ENCODE data around the gene FILIP1L. TPM values are rescaled to one million over a fixed set of nuclear protein-coding genes. Genes with fewer than 3 reads are reported as not detected.

FILIP1L gene
- total RNA-seq, 1 experiment from 2014 or later, result 4.3 TPM

DNA sequence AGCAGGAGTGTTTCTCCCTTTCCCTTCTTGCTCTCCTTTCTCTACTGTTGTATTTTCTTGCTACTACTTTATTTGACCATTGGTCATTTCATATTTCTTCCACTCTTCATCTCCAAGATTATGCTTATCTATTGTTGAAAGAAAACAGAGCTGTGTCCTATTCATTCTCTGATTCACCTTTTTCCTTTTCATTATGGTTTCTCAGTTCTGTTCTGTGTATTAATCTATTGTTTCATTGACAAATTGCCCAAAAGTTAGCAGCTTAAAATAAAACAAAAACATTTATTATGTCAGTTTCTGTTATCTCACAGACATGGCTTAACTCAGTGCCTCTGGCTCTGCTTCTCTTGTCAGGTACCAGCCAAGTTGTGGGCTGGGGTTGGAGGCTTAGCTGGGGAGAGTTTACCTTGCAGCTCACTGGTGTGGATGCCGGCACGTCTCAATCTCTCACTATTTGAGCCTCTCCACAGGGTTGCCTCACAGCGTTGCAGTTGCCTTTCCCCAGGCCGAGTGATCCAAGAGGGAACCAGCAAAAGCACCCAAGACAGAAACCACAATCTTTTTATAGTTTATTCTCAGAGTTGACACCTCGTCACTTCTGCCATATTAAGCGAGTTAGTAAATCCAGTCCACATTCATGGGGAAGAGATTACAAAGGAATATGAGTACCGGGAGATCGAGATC is 36.9 kb upstream of the FILIP1L start:
- Histone ChIP-seq H3K4me1 (ENCODE audit: insufficient read depth, low read length, poor library complexity, severe bottlenecking) (no peaks in the 10 kb centered on the region), H3K4me3 (ENCODE audit: low read depth, low read length, poor library complexity, severe bottlenecking) (no peak overlapping the region), H3K27me3 (replicated peaks; ENCODE audit: insufficient read depth, low read depth, low read length, poor library complexity) (no peaks in the 10 kb centered on the region), H3K27ac (ENCODE audit: low read depth, low read length, poor library complexity, severe bottlenecking) (no peak overlapping the region), H3K36me3 (ENCODE audit: insufficient read depth, low read length, poor library complexity, severe bottlenecking) (peaks cover 3% of the 10 kb centered on the region), H3K9me3 (ENCODE audit: low read depth, low read length, poor library complexity, severe bottlenecking) (peaks cover 9% of the 10 kb centered on the region)
- intact Hi-C loops (cut with micrococcal nuclease; ENCODE audit: unreplicated experiment), result no loop called here
- BruUV-seq (replicated peaks), result no TSS peak
- TF ChIP-seq CTCF (conservative IDR thresholded peaks at IDR 0.05; ENCODE audit: low read depth, low read length) (no peak), EZH2 (IDR thresholded peaks at IDR 0.05; ENCODE audit: borderline replicate concordance, low read depth, low read length, poor library complexity, severe bottlenecking) (no peak)
- DNase-seq (ENCODE audit: low spot score), result no peak
- ChIA-PET CTCF (no interaction called here), POLR2A (ENCODE audit: low non-redundant PET) (no interaction called here)

- POLR2A ChIA-PET (ENCODE audit: low non-redundant PET), result no interaction called here
- no peaks in the 10 kb centered on the region for H3K27me3 ChIP-seq (replicated peaks; ENCODE audit: insufficient read depth, low read depth, low read length, poor library complexity)
- H3K9me3 ChIP-seq (ENCODE audit: low read depth, low read length, poor library complexity, severe bottlenecking), result peaks cover 2% of the 10 kb centered on the region
- H3K4me3 ChIP-seq (ENCODE audit: low read depth, low read length, poor library complexity, severe bottlenecking), result no peak overlapping the region
- peaks cover 3% of the 10 kb centered on the region for H3K36me3 ChIP-seq (ENCODE audit: insufficient read depth, low read length, poor library complexity, severe bottlenecking)
- CTCF ChIA-PET, result no interaction called here
- no peaks in the 10 kb centered on the region for H3K4me1 ChIP-seq (ENCODE audit: insufficient read depth, low read length, poor library complexity, severe bottlenecking)
- intact Hi-C loops (cut with micrococcal nuclease; ENCODE audit: unreplicated experiment), result no loop called here
- no peak for TF ChIP-seq CTCF (conservative IDR thresholded peaks at IDR 0.05; ENCODE audit: low read depth, low read length)
- TF ChIP-seq EZH2 (IDR thresholded peaks at IDR 0.05; ENCODE audit: borderline replicate concordance, low read depth, low read length, poor library complexity, severe bottlenecking), result no peak
- no peak for DNase-seq (ENCODE audit: low spot score)
- no TSS peak for BruUV-seq (replicated peaks)
- H3K27ac ChIP-seq (ENCODE audit: low read depth, low read length, poor library complexity, severe bottlenecking), result no peak overlapping the region
These were observed 36.2 kb upstream of the FILIP1L start for GRCh38 chr3:100150473-100150872.

DNA sequence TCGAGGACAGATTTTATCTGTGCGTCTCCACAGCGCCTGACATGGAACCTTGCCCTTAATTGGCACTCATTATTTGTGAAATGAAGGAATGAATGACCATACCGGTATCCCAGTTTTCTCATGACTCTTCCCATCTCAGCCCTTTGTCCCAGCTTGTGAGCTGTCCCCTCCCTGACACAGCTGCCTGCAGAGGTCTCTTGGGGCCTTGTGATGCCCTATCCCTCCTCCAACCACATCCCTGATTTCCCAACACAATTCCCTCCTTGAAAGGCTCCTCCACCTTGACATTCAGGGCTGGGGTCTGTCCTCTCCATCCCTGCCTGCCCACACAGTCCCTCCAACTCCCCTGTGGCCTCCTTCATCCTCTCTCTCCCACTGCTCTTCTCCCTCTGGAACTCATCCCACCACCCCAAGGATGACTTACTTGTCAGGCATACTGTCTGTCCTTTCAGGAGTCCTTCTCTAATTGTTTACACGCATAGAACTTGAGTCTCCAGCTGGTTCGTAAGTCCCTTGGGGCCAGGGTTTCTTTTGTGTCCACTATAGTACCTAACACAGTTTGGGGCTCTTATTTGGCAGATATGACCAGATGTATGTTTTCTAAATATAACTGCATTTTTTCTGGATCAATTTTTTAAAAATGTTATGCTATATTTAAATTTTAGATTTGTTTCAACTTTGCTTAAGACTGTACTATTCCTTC is 35.6 kb upstream of the FILIP1L start:
- Histone ChIP-seq H3K4me1 (ENCODE audit: insufficient read depth, low read length, poor library complexity, severe bottlenecking) (no peaks in the 10 kb centered on the region), H3K4me3 (ENCODE audit: low read depth, low read length, poor library complexity, severe bottlenecking) (no peak overlapping the region), H3K9me3 (ENCODE audit: low read depth, low read length, poor library complexity, severe bottlenecking) (no peaks in the 10 kb centered on the region), H3K36me3 (ENCODE audit: insufficient read depth, low read length, poor library complexity, severe bottlenecking) (no peaks in the 10 kb centered on the region), H3K27ac (ENCODE audit: low read depth, low read length, poor library complexity, severe bottlenecking) (no peak overlapping the region), H3K27me3 (replicated peaks; ENCODE audit: insufficient read depth, low read depth, low read length, poor library complexity) (no peaks in the 10 kb centered on the region)
- intact Hi-C loops (cut with micrococcal nuclease; ENCODE audit: unreplicated experiment), result no loop called here
- BruUV-seq (replicated peaks), result no TSS peak
- CTCF ChIA-PET, result no interaction called here
- POLR2A ChIA-PET (ENCODE audit: low non-redundant PET), result no interaction called here
- TF ChIP-seq CTCF (conservative IDR thresholded peaks at IDR 0.05; ENCODE audit: low read depth, low read length) (no peak), EZH2 (IDR thresholded peaks at IDR 0.05; ENCODE audit: borderline replicate concordance, low read depth, low read length, poor library complexity, severe bottlenecking) (no peak)
- no peak for DNase-seq (ENCODE audit: low spot score)
